Cerebellar nuclear complex (tissue), 1 donor: ENCODE data around the gene NOL12.

Experiments used
- DNase-seq, 2 experiments: peaks; one replicate each; lab custom pipeline; 2025; lab: John Stamatoyannopoulos, UW

NOL12 gene

DNA sequence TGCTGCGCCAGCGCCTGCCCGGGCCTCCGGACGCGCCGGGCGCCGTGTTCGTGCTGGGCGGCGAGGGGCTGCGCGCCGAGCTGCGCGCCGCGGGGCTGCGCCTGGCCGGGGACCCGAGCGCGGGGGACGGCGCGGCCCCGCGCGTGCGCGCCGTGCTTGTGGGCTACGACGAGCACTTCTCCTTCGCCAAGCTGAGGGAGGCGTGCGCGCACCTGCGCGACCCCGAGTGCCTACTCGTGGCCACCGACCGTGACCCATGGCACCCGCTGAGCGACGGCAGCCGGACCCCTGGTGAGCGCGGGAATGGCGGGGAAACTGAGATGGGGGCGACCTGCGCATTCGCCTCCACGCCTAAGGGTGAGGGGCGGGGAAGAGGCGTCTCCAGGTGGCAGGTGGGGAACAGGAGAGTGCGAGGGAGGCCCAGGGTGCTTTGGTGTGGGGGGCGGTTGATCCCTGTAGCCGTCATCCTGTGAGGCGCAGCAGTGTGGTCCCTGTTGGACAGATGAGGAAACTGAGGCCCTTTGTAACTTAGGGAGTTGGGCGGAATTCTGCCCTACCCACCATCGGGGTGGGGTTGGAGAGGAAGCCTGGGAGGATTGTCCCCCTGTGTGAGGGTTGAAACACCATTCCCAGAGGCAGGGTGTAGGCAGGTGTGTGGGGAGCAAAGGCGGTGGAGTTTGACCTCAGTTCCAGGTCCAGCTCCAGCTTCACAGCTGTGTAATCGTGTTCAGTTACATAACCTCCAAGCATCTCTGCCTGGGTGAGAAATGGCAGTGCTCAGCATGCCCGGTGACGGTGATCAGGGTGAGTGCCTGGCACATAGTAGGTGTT lies 26.9 kb upstream of the NOL12 start:
- no peak for DNase-seq

DNA sequence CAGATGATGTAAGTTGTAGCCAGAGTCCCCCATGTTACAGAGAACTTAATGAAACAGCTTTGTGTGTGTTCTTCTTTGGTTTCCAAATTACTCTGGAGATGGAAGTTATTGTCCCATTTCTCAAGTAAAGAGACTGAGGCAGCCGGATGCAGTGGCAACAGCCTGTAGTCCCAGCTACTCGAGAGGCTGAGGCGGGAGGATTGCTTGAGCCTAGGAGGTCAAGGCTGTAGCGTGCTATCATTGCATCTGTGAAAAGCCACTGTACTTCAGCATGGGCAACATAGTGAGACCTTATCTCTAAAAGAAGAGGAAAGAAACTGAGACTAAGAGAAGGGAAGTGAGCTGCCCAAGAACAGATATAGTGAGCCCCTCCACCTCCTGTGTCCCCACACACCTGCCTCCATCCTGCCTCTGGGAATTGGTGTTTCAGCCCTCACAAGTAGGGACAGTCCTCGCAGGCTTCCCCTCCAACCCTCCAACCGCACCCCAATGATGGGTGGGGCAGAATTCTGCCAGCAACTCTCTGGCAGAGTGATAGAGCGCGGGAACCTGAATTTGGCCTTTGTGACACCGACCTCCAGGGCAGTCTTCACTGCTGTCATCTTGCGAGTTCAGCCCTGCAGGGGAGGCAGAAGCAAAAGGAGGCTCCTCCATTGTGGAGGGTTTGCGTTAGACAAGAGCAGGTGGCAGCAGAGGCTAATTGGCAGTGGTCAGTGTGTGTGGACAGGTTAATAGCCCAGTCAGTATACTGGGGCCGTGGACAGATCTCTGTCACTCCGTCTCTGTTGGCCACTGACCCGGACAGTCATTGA lies 26.0 kb upstream of the NOL12 start:
- no peak for DNase-seq

DNA sequence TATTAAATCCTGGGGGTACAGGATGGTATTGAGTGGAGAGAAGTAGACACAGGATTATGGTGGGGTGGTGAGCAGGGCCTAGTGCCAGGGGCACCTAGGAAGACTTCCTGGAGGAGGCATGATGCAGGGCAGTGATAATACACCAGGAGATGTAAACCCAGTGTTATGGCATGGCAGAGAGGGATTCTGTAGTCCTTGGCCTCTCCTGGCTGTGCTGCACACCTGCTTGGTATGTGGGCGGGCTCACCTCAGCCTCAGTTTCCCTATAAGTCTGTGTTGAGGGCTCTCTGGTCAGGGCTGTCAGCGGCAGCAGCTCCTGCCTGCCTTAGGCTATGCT lies 25.5 kb upstream of the NOL12 start:
- no peak for DNase-seq

DNA sequence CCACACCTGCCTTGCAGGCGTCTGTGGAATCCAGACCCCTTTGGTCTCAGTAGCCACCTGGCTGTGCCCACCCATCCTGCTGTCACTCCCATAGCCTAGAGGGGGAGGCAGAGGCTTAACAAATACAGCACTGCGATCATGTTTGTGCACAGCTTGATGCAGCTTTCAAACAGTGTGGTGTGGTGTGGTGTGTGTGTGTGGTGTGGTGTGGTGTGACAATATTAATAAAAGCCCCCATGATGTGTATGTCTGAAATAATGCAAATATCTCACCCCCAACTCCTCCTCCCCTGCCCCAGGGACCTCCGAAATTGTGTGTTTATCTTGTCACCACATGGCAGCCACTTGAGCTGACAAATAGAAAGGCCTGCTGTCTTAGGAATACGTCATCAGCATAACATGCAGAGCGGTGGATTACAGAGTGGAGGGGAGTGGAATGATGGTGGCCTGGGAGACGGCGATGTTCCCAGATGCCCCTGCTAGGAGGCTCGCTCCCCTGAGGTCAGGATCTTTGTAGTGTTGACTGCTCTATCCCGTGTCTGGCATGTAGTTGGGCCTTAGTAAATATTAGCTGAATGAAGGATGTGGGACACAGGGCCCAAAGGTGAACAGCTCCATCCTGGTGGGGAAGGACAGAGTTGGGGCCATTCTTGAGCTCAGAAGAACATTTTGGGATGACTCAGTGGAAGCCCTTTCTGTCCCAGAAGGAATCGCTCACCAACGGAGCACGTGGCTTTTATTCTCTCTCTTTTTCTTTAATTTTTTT lies 24.8 kb upstream of the NOL12 start:
- DNase-seq = peak in 1 of 2 experiments; percentile 15

DNA sequence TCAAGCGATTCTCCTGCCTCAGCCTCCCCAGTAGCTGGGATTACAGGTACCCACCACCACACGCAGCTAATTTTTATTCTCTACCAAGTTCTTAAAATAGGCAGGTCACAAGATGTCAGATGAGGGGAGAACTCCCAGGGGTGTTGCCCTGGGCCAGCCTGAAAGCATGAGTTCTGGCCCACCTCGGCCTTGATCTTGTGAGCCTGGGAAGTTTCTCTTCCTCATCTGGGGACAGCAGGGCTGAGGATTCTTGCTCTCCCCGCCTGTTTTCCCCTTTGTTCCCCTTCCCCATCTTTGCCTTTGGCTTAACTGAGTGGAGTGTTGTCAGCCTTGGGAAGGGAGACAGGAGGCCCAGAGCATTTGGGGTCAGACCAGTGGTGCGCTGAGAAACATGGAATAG lies 24.1 kb upstream of the NOL12 start:
- no peak for DNase-seq

DNA sequence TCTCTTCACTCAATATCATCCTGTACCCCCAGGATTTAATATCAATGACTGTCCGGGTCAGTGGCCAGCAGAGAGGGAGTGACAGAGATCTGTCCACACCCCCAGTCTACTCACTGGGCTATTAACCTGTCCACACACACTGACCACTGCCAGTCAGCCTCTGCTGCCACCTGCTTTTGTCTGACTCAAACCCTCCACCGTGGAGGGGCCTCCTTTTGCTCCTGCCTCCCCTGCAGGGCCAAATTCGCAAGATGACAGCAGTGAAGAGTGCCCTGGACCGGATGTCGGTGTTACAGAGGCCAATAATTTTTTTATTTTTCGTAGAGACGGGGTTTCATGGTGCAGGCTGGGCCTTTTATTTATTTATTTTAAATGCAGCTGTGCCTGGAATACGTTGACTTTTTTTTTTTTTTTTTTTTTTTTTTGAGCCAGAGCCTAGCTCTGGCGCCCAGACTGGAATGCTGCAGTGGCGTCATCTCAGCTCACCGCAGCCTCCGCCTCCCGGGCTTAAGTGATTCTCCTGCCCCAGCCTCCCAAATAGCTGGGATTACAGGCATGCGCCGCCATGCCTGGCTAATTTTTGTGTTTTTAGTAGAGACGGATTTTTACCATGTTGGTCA lies 22.5 kb upstream of the NOL12 start:
- DNase-seq = no peak

DNA sequence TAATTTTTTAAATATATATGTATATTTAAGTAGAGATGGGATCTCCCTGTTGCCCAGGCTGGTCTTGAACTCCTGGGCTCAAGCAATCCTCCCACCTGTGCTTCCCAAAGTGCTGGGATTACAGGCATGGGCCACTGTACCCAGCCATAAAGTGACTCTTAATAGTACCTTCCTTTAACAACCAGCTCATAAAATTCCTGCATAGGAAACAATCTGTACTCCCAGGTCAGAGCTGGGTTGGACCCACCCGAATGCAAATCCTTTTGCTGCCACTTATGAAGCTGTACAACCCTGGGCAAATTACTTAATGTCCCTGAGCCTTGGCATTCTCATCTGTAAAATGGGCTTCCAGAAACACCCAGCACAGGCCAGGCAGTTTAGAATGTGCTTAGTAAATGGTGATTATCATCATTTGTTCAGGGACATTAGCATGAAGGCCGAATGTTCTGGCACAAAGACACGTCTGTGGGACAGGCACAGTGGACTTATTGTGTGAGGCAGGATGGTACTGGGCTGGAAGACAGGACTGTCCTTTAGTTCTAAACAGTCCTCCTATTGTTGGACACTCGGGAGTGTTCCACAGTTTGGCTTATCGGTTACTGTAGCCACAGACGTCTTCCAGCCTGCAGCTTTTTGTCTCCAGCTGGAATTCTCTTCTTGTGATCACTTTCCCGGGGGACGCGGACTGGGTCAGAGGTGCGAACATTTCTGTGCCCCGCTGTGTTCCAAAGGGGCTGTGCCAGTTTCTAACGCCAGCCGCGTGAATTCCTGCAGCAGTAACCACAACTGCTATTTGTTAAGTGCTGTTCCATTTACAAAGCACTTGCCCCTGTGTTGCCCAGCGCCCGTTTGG lies 21.7 kb upstream of the NOL12 start:
- no peak for DNase-seq

DNA sequence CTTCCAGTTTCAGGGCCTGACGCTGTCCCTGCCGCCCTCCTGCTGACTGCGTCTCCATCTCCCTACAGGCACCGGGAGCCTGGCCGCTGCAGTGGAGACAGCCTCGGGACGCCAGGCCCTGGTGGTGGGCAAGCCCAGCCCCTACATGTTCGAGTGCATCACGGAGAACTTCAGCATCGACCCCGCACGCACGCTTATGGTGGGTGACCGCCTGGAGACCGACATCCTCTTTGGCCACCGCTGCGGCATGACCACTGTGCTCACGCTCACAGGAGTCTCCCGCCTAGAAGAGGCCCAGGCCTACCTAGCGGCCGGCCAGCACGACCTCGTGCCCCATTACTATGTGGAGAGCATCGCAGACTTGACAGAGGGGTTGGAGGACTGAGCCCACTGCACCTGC lies 20.7 kb upstream of the NOL12 start:
- DNase-seq = no peak

DNA sequence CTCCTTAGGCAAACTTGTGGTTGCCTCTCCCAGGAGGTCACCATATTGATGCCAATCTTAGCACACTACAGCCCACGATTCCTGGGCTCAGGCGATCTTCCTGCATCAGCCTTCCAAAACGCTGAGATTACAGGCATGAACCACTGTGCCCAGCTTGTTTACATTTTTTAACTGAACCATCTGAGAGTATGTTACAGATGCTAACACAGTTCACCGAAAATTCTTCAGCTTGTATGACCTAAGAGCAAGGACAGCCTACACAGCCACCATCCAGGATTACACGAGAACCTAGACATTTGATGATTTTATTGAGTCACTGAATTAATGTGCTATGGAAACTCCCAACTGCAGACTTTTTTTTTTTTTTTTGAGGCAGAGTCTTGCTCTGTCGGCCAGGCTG lies 16.6 kb upstream of the NOL12 start:
- DNase-seq = no peak

DNA sequence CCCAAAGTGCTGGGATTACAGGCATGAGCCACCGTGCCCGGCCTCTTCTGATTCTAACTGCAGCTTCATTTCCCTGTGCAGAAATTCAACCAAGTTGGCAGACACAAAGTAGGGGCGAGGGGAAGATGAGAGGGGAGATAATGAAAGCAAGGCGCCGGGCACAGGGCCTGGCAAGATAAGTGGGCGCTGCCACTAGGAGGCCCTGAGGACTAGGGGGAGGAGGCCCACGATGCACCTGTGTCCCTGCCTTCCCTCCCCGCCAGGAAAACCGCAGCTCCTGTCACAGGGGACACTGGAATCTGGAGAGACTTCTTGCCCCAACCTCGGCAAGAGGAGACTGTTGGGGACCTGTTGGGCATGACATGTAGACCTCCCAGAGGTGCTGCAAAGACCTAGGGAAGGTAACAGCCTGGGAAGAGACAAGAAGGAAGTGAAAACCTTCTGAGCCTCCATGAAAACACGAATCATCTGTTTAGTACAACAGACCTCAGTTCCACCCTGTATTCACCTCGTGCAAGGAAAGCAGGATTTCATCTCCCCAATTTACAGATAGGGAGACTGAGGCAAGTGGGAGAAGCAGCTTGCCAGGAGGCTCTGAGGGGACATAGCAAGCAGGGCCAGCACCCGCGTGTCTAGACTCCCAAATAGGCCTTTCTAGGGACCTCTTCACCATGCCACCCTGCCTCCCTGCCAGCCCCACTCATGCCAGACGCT lies 13.8 kb upstream of the NOL12 start:
- no peak for DNase-seq

DNA sequence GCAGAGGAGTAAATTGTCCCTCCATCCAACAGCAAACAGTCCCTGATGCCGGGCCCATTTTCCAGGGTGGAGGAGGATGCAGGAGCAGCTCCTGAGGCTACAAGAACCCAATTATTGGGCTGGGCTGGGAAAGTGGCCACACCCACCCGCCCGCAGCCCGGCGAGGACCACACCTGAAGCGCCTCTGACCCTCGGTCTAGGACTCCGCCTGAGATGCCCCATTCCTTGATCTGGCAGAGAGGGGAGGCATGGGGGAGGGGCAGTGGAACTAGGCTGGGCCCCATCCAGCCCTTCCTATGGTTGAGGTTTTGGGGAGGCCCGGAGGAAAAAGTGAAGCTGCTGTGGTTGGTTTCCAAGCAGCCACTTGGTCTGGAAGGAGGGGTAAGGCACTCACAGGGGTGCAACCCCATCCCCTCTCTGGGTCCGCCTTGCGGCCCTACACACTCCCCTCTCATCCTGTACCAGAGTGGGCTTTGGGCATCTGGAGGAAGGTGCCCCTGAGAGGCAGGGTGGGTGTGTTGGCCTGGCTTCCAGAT lies 13.2 kb upstream of the NOL12 start:
- DNase-seq = no peak

DNA sequence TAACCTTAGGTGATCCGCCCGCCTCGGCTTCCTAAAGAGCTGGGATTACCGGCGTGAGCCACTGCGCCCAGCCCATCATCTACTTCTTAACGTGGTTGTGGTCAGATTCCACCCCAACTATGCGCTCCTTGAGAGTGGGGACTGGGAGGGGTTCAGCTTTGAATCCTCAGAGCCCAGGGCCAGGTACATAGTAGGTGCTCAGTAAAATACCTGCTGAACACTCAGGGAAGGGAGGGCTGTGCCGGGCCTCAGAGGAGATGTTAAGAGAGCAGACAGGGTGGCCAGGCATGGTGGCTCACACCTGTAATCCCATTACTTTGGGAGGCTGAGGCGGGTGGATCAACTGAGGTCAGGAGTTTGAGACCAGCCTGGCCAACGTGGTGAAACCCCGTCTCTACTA lies 11.9 kb upstream of the NOL12 start:
- DNase-seq = no peak

DNA sequence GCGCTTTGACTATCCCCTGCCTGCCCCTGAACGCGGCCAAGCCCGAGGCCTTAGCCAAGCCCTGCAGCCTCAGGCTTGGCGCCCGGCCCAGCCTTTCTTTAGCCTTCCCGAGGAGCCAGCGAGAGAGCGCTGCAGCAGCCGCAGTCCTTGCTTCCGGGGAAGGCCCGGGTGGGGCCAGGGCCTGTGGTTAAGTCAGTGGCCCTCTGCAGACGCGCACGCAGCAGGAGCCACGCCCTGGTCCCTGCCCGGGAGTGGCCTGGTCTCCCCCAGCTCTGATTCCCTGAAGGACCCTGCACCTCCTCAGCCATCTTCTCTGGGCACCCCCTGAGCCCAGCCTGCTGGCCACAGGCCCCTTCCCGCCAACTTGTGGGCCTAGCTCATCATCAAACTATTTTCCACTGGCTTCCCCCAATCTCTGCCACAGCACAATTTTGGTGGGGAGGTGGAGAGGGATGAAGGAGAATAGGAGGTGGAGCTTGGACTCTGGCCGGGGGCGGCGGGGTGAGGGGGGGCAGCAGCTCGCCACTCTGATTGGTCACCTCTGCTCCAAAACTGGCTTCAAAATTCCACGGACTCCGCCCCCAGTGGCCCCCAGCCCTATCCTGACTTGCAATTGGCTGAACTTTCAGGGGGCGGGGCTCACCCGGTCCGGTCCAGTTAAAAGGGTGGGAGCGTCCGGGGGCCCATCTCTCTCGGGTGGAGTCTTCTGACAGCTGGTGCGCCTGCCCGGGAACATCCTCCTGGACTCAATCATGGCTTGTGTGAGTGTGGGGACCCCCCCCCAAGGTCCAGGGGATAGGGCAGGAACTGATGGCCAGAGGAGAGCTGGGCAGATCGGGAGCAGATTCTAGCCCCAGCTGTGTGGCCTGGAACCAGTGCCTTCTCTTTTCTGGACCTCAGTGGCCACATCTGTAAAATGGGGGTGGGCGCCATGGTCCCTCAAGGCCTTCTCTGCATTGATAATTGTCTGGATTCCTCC lies 10.9 kb upstream of the NOL12 start, which contains the start of gene LGALS1:
Gene LGALS1, plus strand, starts transcription at position 686 of the 979 bp plus-strand sequence. Its CDS starts 67 bp downstream, at position 753.
- DNase-seq = peak in 1 of 2 experiments; percentile 60

DNA sequence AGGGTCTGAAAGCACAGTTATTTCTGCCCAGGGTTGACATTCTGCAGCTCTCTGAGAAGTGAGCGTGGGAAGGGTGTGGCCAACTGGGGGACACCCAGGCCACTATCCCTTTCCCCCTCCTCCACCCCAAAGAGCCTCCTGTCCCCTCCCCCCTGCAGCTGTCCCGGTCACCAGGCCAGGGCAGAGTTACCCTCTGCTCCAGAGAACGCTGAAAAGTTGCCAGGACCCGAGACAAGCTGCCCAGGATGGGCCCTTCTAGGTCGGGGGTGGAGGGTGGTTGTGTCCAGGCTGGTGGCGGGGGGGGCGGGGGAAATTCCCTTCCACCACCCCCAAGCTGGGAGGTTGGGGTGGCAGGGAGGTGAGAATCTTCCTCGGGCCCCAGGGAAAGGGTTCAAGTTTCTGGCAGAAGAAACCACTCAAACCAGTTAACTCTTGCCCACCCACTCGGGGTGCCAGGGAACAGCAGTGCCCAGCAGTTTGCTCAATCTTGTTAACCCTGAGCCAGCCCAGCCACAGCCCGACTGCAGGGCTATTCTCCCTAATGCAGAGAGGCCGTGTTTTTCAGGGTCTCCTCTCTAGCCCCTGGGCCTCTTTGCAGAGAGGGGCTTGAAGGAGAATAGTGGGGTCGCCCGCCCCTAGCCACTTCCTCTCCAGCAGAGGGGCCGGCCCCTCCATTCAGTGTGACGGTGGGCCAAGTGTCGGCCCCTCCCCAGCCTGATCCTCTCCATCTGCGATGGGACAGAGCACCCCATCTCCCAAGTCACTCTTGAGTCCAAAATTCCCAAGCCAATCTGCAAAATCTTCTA lies 10.0 kb upstream of the NOL12 start:
- DNase-seq = no peak

DNA sequence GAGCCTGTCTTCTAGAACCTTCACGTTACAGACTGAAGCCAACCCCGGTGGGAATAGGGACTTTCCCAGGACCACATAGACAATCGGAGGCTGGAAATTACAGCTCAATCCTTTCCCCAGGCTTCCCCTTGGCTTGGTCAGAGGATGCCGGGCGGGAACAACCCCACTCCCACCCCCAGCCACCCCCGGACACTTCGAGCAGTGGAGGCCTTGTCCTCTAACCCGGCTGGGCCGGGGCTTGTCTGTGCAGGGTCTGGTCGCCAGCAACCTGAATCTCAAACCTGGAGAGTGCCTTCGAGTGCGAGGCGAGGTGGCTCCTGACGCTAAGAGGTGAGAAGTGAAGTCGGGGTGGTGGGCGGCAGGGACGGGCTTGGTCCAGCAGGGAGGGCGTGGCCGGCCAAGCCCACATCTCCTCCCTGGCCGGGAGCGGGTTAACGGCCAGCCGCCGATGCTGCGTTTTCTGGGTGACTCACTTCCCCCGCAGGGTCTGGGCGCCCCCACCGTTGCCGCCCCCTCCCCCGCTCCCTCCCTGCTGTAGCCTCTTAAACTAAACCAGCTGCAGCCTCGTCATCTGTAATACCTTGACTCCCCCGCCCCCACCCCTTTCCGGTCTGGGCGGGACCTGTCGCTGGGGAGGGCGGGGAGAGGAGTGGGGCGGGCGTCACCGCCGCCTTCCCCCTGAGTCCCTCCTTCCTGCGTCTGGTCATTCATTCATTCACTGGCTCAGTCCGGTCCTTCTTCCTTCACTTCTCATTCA lies 9.2 kb upstream of the NOL12 start:
- DNase-seq = no peak

DNA sequence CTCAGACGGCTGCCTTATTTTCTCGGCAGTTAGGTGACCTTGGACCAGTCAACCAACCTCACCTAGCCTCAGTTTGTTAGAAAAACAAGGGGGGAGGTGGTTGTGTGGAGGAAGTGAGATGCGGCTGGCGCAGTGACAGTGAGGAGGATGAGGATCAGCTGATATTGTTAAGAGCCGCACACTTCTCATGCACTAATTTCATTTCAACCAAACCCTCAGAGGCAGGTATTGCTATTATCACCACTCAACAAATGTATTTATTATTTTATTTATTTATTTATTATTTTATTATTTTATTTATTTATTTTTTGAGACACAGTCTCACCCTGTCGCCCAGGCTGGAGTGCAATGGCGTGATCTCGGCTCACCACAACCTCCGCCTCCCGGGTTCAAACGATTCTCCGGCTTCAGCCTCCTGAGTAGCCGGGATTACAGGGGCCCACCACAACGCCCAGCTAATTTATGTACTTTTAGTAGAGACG lies 8.6 kb upstream of the NOL12 start:
- no peak for DNase-seq

DNA sequence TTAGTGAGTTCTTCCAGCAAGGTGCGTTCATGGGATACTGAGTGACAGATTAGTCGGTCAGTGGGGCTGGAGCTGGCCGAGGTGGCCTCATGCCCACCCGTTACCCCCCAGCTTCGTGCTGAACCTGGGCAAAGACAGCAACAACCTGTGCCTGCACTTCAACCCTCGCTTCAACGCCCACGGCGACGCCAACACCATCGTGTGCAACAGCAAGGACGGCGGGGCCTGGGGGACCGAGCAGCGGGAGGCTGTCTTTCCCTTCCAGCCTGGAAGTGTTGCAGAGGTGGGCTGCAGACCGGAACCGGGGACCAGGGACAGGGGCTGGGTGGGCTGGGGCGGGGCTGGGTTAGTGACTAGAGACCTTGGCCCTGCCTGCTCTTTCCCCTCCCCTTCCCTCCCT lies 7.8 kb upstream of the NOL12 start:
- DNase-seq = no peak
